NOMO-1 (cell line): ENCODE data around the gene TMEM184A.
A peak's percentile ranks its signal among the peaks of the same experiment; 100 is the strongest.
"Not testable (repeated sequence)": the region's sequence is repeated elsewhere in the genome, so short reads cannot be mapped to it uniquely, and the experiment has no call there.

Experiments
- DNase-seq, 2 experiments: peaks; one replicate each; lab custom pipeline; 2025; ENCODE audit not compliant: unreplicated experiment in 2 of 2; lab: John Stamatoyannopoulos, UW

The TMEM184A gene

GRCh38 chr7:1590887-1591286, 34.9 kb upstream of the TMEM184A start:
- no peak for DNase-seq

GRCh38 chr7:1590476-1590875, 34.5 kb upstream of the TMEM184A start:
- DNase-seq: no peak

- no peak for DNase-seq
Measured at GRCh38 chr7:1588978-1589377, 33.0 kb upstream of the TMEM184A start.

DNA sequence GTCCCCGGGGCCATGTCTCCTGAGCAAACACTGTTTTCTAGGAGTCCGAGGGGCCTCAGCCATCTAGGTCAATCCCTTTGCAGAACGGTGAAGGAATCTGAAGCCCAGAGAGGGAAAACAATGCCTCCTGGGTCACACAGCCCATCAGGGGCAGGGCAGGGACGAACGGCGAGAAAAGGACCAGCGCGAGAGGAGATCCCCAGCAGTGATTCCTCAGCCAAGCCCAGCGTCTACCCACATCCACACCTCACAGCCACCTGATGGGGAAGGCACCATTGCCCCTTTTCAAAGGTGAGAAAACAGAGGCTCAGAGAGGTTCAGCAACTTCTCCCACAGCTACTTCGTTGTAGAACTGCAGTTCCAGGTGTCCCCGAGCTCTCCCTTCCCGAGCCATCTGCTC, 31.7 kb upstream of the TMEM184A start:
- no peak for DNase-seq

- no peak for DNase-seq
Measured at GRCh38 chr7:1586827-1587705, 31.1 kb upstream of the TMEM184A start.

GRCh38 chr7:1586126-1586826, 30.3 kb upstream of the TMEM184A start:
- no peak for DNase-seq

DNA sequence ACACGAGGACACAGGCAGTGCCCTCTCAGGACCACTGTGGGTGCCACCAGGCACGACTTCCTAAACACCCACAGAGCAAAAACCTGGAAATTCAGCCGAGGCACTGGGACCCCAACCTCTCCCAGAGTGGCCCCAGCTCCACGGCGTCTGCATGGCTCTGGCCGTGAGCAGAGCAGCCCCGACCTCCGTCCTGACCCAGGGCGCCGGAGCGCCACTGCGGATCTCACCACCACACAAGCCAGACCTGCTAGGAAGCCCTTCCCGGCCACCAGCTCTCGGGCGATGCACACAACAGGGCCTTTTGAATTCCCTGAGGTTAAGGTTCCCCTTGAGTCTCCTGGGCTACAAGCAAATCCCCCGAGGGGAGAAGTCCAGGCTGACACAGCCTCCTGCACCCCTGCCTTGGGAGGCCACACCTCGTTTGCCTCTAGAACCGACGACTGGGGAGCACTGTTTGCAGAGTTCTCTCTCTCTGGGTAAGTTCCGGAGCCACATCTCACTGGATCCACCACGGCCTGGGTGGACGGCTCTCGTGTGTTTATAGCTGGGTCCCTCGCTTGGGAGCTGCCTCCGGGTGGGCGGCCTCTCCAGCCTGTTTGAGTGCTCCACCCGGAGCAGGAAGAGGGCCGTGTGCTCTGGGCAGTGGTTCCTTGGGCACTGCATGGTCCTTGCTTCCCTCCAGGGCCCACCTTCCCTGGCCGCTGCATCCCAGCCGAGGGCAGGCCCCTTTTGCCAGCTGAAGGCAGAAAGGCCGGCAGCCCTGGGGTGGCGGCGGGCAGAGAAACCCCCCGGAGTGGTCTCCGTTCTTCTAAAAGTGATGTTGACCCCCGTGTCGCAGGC, 29.4 kb upstream of the TMEM184A start:
- no peak for DNase-seq

DNA sequence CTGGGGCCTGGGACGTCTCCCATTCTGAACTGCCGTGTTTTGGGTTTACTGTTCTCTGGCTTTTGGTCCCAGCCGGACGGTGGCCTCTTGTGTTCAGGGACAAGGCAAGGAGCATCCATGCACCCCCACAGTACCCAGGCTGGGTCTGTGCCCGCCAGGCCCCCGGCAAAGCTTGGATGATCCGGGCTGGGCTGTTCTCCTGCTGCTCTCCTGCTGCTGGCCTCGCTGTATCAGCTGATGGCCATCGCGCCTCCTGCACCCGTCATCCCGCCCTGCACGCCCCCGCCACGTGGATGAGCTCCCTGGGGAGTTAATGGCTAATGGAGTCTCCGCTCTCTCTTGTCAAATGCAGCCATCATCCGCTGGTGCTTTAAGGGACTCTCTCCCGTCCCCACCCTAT, 28.7 kb upstream of the TMEM184A start:
- DNase-seq: no peak

DNA sequence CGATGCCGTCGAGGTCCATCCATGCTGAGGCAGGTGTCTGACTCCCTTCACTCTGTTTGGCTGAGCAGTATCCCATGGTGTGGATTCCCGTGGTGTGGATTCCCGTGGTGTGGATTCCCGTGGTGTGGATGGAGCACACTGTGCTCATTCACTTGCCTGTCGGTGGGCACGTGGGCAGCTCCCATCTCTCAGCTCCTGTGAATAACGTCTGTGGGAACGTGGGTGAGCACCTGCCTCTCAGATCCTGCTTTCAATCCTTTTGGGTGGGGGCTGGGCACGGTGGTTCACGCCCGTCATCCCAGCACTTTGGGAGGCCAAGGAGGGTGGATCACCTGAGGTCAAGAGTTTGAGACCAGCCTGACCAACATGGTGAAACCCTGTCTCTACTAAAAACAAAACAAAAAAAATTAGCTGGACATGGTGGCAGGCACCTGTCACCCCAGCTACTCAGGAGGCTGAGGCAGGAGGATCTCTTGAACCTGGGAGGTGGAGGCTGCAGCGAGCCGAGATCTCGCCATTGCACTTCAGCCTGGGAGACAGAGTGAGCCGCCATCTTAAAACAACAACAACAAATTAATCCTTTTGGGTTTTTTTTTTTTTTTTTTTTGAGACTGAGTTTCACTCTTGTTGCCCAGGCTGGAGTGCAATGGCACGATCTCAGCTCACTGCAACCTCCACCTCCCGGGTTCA, 27.4 kb upstream of the TMEM184A start:
- DNase-seq: not testable (repeated sequence)

- DNase-seq: no peak
Measured at GRCh38 chr7:1580422-1581030, 24.5 kb upstream of the TMEM184A start.

GRCh38 chr7:1579481-1580421, 23.7 kb upstream of the TMEM184A start:
- DNase-seq: peak; percentile 41 to 44

DNA sequence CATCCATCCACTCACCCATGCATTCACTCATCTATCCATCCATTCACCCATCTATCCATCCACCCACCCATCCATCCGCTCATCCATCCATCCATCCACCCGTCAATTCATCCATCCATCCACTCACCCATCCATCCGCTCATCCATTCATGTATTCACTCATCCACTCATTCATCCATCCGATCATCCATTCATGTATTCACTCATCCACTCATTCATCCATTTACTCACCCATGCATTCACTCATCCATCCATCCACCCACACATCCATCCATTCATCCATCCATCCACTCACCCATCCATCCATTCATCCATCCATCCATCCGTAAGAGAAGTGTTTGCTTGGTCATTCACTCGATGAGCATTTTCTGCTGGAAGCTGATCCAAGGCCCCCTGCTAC, 22.5 kb upstream of the TMEM184A start:
- no peak for DNase-seq

DNA sequence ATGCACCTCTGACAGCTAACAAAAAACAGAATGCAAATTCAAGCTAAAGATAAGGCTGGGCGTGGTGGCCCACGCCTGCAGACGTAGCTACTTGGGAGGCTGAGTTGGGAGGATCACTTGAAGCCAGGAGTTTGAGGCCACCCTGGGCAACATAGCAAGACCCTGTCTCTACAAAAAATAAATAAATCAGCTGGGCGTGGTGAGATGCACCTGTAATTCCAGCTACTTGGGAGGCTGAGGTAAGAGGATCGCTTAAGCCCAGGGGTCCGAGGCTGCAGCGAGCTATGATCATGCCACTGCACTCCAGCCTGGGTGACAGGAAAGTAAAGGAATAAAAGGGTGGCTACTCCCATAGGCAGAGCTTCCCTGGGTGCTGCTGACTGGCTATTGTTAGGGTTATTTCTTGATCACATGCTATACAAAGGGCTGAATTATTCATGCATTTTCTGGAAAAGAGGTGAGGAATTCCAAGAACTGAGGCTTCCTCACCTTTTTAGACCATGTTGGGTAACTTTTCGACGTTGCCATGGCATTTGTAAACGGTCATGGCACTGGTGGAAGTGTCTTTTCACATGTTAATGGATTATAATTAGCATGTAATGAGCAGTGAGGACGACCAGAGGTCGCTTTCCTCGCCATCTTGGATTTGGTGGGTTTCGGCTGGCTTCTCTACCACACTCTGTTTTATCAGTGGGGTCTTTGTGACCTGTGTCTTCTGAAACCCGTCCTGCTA, 20.7 kb upstream of the TMEM184A start:
- DNase-seq: no peak

DNA sequence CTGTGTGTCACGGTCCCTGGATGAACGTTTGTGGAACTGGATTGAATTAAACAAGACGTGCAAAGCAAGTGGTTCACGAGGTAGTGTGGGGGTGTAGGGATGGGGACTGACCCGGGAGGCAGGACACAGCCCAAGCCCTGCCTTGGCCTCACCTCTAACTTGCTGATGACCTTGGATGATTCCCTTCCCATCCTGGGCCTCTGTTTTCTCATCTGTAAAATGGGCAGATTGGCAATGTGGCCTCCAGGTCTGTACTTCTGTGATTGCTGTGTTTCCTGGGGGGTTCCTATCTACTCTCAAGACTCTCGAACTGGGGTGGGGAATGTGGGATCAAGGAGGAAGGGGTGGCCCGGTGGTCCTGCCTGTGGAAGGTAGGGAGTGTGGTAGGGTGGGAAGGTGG, 19.8 kb upstream of the TMEM184A start:
- DNase-seq: no peak

DNA sequence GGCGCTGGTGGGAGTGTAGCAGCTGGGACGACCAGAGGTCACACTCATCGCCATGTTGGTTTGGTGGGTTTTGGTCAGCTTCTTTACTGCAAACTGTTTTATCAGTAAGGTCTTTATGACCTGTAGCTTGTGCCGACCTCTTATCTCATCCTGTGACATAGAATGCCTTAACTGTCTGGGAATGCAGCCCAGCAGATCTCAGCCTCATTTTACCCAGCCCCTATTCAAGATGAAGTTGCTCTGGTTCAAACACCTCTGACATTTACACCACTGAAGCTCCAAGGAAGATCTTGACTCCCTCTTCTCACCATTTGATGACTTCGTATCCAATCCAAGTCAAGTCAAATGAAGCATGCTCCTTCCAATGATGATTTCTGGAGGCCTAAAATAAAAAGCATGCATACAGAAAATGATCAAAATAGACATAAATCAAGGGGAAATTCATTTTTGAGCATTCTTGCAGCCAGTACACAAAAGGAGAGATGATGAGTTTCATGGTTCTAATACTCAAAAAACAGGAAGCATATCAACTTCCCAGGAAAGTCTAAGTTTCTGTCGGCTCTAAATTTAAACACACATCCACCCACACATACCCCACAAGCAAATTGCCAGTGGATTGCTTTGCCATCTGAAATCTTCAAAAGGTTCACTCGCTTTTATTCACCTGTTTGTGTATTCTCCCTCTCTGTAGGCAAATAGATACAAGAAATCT, 16.3 kb upstream of the TMEM184A start:
- DNase-seq: no peak

- peak; percentile 79 to 91 for DNase-seq
Measured at GRCh38 chr7:1569833-1570632, 14.0 kb upstream of the TMEM184A start, which contains the start of gene PSMG3. PSMG3 (minus strand) TSS chr7:1570032; CDS start chr7:1569339, 693 bp downstream.

DNA sequence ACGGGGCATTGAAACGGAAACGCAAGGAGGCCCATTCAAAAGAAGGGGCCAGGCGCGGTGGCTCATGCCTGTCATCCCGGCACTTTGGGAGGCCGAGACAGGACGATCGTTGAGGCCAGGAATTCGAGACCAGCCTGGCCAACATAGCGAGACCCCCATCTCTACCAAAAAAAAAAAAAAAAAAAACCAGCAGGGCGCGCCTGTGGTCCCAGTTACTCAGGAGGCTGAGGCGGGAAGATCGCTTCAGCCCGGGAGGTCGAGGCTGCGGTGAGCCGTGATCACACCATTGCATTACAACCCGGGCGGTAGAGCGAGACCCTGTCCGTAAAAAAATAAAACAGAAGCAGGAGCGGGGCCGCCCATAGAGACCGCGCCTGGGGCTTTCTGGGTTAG, 13.4 kb upstream of the TMEM184A start:
- no peak for DNase-seq
